NB4 (cell line): Measurements from ENCODE around the gene CRTAP.

Experiments used
- CTCF ChIP-seq: IDR thresholded peaks from one replicate; pipeline ENCODE4 v1.5.1; 2012; ENCODE audit warnings: low read depth, low read length
- POLR2A ChIP-seq: IDR thresholded peaks from 2 replicates; pipeline ENCODE4 v1.6.1; 2011; ENCODE audit warnings: mild to moderate bottlenecking; ENCODE audit not compliant: insufficient read length; ENCODE audit errors: extremely low read depth

- TF ChIP-seq POLR2A (no peak), CTCF (no peak)
Observed at GRCh38 chr3:33145901-33146580, 32.2 kb downstream of the CRTAP start.
